HG03039 (cell line): Measurements from ENCODE around the gene RPRM.
"Not testable (repeated sequence)": the region's sequence is repeated elsewhere in the genome, so short reads cannot be mapped to it uniquely, and the experiment has no call there.

Source experiments
- ATAC-seq: cut with Tn5 transposase; IDR thresholded peaks from one replicate; pipeline ENCODE4 v1.9.1; 2021; ENCODE audit warnings: mild to moderate bottlenecking, moderate library complexity; ENCODE audit not compliant: unreplicated experiment

The RPRM gene

DNA sequence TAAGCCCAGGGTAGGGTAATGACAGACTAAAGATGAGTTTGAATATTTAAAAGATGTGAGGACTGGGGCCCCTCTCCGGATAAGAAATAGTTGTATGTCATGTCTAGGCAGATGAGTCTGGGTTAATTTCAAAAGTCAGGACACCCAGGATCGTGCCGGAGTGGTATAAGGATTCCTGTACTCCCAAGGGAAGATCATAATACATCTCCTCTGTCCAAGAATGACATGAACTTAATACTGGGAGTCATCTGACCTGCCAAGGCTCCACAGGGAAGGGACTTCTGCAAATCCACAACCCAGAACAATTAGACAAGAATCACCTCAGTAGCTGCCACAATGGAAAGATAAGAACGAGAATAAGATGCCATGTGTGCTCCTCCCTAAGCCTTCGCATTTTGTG is 17.1 kb downstream of the RPRM start:
- ATAC-seq, result no peak

- no peak for ATAC-seq
Observed at GRCh38 chr2:153455861-153456260, 22.7 kb downstream of the RPRM start.

GRCh38 chr2:153455403-153455802 is 23.2 kb downstream of the RPRM start:
- no peak for ATAC-seq

DNA sequence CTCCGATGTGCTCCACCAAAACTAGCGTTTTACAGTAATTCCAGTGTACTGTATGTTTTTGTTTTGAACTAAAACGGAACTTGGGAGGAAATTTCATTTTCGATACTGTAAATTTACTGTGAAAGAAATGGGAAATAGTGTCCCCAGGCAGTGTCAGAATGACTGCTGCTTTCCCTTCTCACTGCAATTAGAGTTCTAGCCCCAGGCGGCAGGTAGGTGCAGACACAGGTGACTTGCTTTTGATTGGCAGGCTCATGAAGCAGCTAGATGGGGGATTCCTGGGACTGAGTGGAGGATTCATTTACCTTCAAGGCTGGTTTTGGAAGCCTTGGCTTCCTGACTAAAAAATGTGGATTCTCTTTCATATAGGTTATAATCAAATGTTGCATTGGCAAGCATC is 27.0 kb downstream of the RPRM start:
- no peak for ATAC-seq

GRCh38 chr2:153443106-153443505 is 35.5 kb downstream of the RPRM start:
- no peak for ATAC-seq

DNA sequence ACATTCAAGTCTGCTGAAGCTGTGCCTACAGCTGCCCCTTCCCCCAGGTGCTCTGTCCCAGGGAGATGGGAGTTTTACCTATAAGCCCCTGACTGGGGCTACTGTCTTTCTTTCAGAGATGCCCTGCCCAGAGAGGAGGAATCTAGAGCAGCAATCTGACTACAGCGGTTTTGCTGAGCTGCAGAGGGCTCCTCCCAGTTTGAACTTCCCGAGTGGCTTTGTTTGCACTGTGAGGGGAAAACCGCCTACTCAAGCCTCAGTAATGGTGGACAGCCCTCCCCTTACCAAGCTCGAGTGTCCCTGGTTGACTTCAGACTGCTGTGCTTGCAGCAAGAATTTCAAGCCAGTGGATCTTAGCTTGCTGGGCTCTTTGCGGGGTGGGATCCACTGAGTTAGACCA is 35.9 kb downstream of the RPRM start:
- ATAC-seq, result not testable (repeated sequence)

GRCh38 chr2:153440090-153440489 is 38.5 kb downstream of the RPRM start:
- not testable (repeated sequence) for ATAC-seq

DNA sequence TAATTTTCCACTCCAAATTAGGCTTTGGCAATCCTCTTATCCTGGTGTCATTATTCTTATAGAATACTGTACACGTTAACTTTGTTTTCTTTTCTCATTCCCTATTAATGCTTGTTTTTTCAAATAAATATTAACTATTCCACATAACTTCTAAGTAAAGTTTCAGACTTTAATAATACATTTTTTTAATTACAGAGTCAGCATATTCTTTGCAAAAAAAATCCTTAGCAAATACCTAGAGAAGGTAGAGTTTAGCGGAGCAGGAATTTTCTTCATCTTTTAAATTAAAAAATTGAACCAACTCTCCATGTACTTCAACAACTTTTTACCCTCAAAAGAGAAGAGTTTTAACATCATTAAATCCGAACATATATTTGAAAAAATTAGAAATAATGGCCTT is 45.2 kb downstream of the RPRM start:
- no peak for ATAC-seq

DNA sequence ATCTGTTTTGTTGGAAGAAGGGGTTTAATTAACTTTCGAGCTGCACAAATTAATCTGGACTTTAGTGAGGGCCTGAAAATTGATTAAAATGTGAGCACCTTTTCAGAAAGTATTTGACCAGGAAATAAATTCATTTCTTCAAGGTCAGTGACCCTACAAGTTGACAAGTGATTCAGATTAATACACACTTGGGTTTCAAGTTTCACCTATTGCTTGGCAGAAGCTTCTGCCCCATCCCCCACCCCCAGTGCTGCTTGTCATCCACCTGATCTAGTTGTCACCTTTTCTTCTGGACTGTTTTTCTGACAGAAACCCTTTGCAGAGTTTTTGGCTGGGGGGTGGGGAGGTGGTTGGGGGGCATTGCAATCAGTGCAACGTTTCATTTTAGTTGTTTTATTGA is 46.2 kb downstream of the RPRM start:
- ATAC-seq, result no peak

- no peak for ATAC-seq
Observed at GRCh38 chr2:153431114-153431513, 47.4 kb downstream of the RPRM start.
